Memory B cell (primary cell): ENCODE data around the gene VMAC.

Source experiments
- ATAC-seq: fragments of 150-1000 bp; cut with Tn5 transposase; 2 replicates; pipeline ENCODE4 v1.10.0; 2021; ENCODE audit warnings: low read depth, mild to moderate bottlenecking, moderate library complexity
- DNase-seq, 2 donors: peaks; one replicate each; pipeline ENCODE4 v3.0.0; 2022; ENCODE audit warnings: low spot score in 2 of 2
- H3K27ac Mint-ChIP-seq: one replicate; pipeline ENCODE4 v1.8.0; 2022; ENCODE audit warnings: mild to moderate bottlenecking, moderate library complexity, mixed read lengths
- H3K27me3 Mint-ChIP-seq: one replicate; pipeline ENCODE4 v1.8.0; 2022; ENCODE audit warnings: mixed read lengths
- H3K36me3 Mint-ChIP-seq: one replicate; pipeline ENCODE4 v1.8.0; 2022; ENCODE audit warnings: mild to moderate bottlenecking, mixed read lengths
- H3K4me1 Mint-ChIP-seq: one replicate; pipeline ENCODE4 v1.8.0; 2022; ENCODE audit warnings: mixed read lengths
- H3K4me3 Mint-ChIP-seq: one replicate; pipeline ENCODE4 v1.8.0; 2022; ENCODE audit warnings: mild to moderate bottlenecking, moderate library complexity, mixed read lengths
- H3K9me3 Mint-ChIP-seq: one replicate; pipeline ENCODE4 v1.8.0; 2022; ENCODE audit warnings: mixed read lengths

The VMAC gene

GRCh38 chr19:5907241-5907640, 2.6 kb downstream of the VMAC start:
- ATAC-seq, result no peak
- Mint-ChIP-seq H3K36me3 (peaks cover 3% of the 10 kb centered on the region), H3K9me3 (no peaks in the 10 kb centered on the region), H3K4me3 (no peak overlapping the region), H3K4me1 (peaks cover 15% of the 10 kb centered on the region), H3K27ac (no peak overlapping the region), H3K27me3 (no peaks in the 10 kb centered on the region)
- no peak for DNase-seq

GRCh38 chr19:5908773-5909442, 4.2 kb downstream of the VMAC start:
- peaks cover 2% of the 10 kb centered on the region for H3K36me3 Mint-ChIP-seq
- H3K4me3 Mint-ChIP-seq, result no peak overlapping the region
- DNase-seq, result no peak
- no peak overlapping the region for H3K27ac Mint-ChIP-seq
- H3K27me3 Mint-ChIP-seq, result no peaks in the 10 kb centered on the region
- no peak for ATAC-seq
- H3K9me3 Mint-ChIP-seq, result no peaks in the 10 kb centered on the region
- peaks cover 8% of the 10 kb centered on the region for H3K4me1 Mint-ChIP-seq

GRCh38 chr19:5910638-5910907, 5.9 kb downstream of the VMAC start:
- Mint-ChIP-seq H3K36me3 (peaks cover 2% of the 10 kb centered on the region), H3K27ac (no peak overlapping the region), H3K4me1 (peaks cover 8% of the 10 kb centered on the region), H3K27me3 (no peaks in the 10 kb centered on the region), H3K9me3 (no peaks in the 10 kb centered on the region), H3K4me3 (no peak overlapping the region)
- no peak for ATAC-seq
- DNase-seq, result no peak

- H3K27ac Mint-ChIP-seq, result no peak overlapping the region
Observed at GRCh38 chr19:5911366-5911765, 6.7 kb downstream of the VMAC start.

GRCh38 chr19:5913739-5914357, 9.2 kb downstream of the VMAC start, which contains the start of gene CAPS:
Gene CAPS (plus strand): TSS chr19:5914254. CDS start chr19:5914407, 153 bp downstream.
- Mint-ChIP-seq H3K4me3 (no peak within 1 kb of the TSS), H3K9me3 (no peaks in the 10 kb centered on the region), H3K36me3 (peaks cover 11% of the 10 kb centered on the region), H3K4me1 (no peaks in the 10 kb centered on the region), H3K27ac (no peak within 1 kb of the TSS), H3K27me3 (no peaks in the 10 kb centered on the region)
- ATAC-seq (no peak), DNase-seq (no peak)

More at GRCh38 chr19:5911366-5911765, 6.7 kb downstream of the VMAC start:
- Mint-ChIP-seq H3K27me3 (no peaks in the 10 kb centered on the region), H3K4me1 (peaks cover 5% of the 10 kb centered on the region), H3K9me3 (no peaks in the 10 kb centered on the region), H3K36me3 (peaks cover 2% of the 10 kb centered on the region), H3K4me3 (no peak overlapping the region)
- DNase-seq, result no peak
- no peak for ATAC-seq

- no peaks in the 10 kb centered on the region for H3K4me1 Mint-ChIP-seq
- H3K4me3 Mint-ChIP-seq, result no peak overlapping the region
- DNase-seq (no peak), ATAC-seq (no peak)
- no peak overlapping the region for H3K27ac Mint-ChIP-seq
- H3K9me3 Mint-ChIP-seq, result no peaks in the 10 kb centered on the region
- H3K36me3 Mint-ChIP-seq, result peaks cover 14% of the 10 kb centered on the region
- no peaks in the 10 kb centered on the region for H3K27me3 Mint-ChIP-seq
Observed at GRCh38 chr19:5914358-5914774, 9.7 kb downstream of the VMAC start.

- no peaks in the 10 kb centered on the region for H3K4me1 Mint-ChIP-seq
- DNase-seq (no peak), ATAC-seq (no peak)
- no peak overlapping the region for H3K4me3 Mint-ChIP-seq
- H3K36me3 Mint-ChIP-seq, result peaks cover 14% of the 10 kb centered on the region
- H3K27ac Mint-ChIP-seq, result no peak overlapping the region
- H3K27me3 Mint-ChIP-seq, result no peaks in the 10 kb centered on the region
- H3K9me3 Mint-ChIP-seq, result no peaks in the 10 kb centered on the region
Observed at GRCh38 chr19:5914946-5915781, 10.5 kb downstream of the VMAC start.

GRCh38 chr19:5915782-5916165, 11.1 kb downstream of the VMAC start:
- no peak for DNase-seq
- Mint-ChIP-seq H3K9me3 (no peaks in the 10 kb centered on the region), H3K4me3 (no peak overlapping the region), H3K27ac (no peak overlapping the region), H3K4me1 (no peaks in the 10 kb centered on the region), H3K36me3 (peaks cover 14% of the 10 kb centered on the region), H3K27me3 (no peaks in the 10 kb centered on the region)
- ATAC-seq, result no peak

GRCh38 chr19:5916181-5916708, 11.6 kb downstream of the VMAC start:
- Mint-ChIP-seq H3K4me3 (no peak overlapping the region), H3K27me3 (no peaks in the 10 kb centered on the region), H3K4me1 (no peaks in the 10 kb centered on the region), H3K27ac (no peak overlapping the region), H3K36me3 (peaks cover 14% of the 10 kb centered on the region), H3K9me3 (no peaks in the 10 kb centered on the region)
- ATAC-seq, result no peak
- DNase-seq, result no peak

GRCh38 chr19:5917431-5918107, 12.9 kb downstream of the VMAC start:
- Mint-ChIP-seq H3K4me1 (no peaks in the 10 kb centered on the region), H3K27me3 (no peaks in the 10 kb centered on the region), H3K36me3 (peaks cover 19% of the 10 kb centered on the region), H3K9me3 (no peaks in the 10 kb centered on the region), H3K27ac (no peak overlapping the region), H3K4me3 (no peak overlapping the region)
- DNase-seq (no peak), ATAC-seq (no peak)

- no peak for DNase-seq
- no peak overlapping the region for H3K27ac Mint-ChIP-seq
- no peaks in the 10 kb centered on the region for H3K27me3 Mint-ChIP-seq
- ATAC-seq, result no peak
- H3K36me3 Mint-ChIP-seq, result peaks cover 24% of the 10 kb centered on the region
- H3K9me3 Mint-ChIP-seq, result no peaks in the 10 kb centered on the region
- no peaks in the 10 kb centered on the region for H3K4me1 Mint-ChIP-seq
- H3K4me3 Mint-ChIP-seq, result no peak overlapping the region
Observed at GRCh38 chr19:5918463-5919079, 13.9 kb downstream of the VMAC start.

- Mint-ChIP-seq H3K36me3 (peaks cover 28% of the 10 kb centered on the region), H3K4me3 (no peak overlapping the region), H3K27me3 (no peaks in the 10 kb centered on the region), H3K9me3 (no peaks in the 10 kb centered on the region), H3K27ac (peak overlapping the region; percentile 50), H3K4me1 (no peaks in the 10 kb centered on the region)
- DNase-seq (no peak), ATAC-seq (no peak)
Observed at GRCh38 chr19:5921516-5922160, 17.0 kb downstream of the VMAC start.

- no peak overlapping the region for H3K27ac Mint-ChIP-seq
- H3K4me1 Mint-ChIP-seq, result no peaks in the 10 kb centered on the region
- DNase-seq (no peak), ATAC-seq (no peak)
- no peaks in the 10 kb centered on the region for H3K27me3 Mint-ChIP-seq
- H3K36me3 Mint-ChIP-seq, result peaks cover 24% of the 10 kb centered on the region
- H3K9me3 Mint-ChIP-seq, result no peaks in the 10 kb centered on the region
- H3K4me3 Mint-ChIP-seq, result no peak overlapping the region
Observed at GRCh38 chr19:5922161-5922545, 17.5 kb downstream of the VMAC start.
